Activated T-cell treated with anti-CD3 and anti-CD28 coated beads, Interleukin-2, amount 50 U/mL, for 4 hours (primary cell): ENCODE data around the gene TMEM242. TPM values are rescaled to one million over a fixed set of nuclear protein-coding genes. Genes with fewer than 3 reads are reported as not detected.
A peak's percentile ranks its signal among the peaks of the same experiment; 100 is the strongest.

ENCODE experiments used
- ATAC-seq, 2 donors: fragments of 200-7000 bp; cut with Tn5 transposase; one replicate each; pipeline ENCODE4 v1.10.0; 2021
- DNase-seq: peaks from one replicate; pipeline ENCODE4 v3.0.0-alpha.2; 2020
- H3K27me3 Mint-ChIP-seq: one replicate; pipeline ENCODE4 v1.8.0; 2021; ENCODE audit warnings: low read depth, mixed read lengths
- H3K36me3 Mint-ChIP-seq: one replicate; pipeline ENCODE4 v1.8.0; 2022; ENCODE audit warnings: mixed read lengths; ENCODE audit not compliant: insufficient read depth
- H3K4me1 Mint-ChIP-seq: one replicate; pipeline ENCODE4 v1.8.0; 2021; ENCODE audit warnings: low read depth, mixed read lengths
- H3K4me3 Mint-ChIP-seq: one replicate; pipeline ENCODE4 v1.8.0; 2021; ENCODE audit warnings: mild to moderate bottlenecking, moderate library complexity, mixed read lengths
- H3K9me3 Mint-ChIP-seq: one replicate; pipeline ENCODE4 v1.8.0; 2021; ENCODE audit warnings: mixed read lengths
- total RNA-seq, 3 donors: library from RNA; stranded (reverse); gene quantifications; one replicate each; pipeline ENCODE4 v1.2.1, GENCODE V29; 2021

The TMEM242 gene
- total RNA-seq, 3 donors from 2014 or later: 10.0 to 12.8 (median 10.1) TPM

DNA sequence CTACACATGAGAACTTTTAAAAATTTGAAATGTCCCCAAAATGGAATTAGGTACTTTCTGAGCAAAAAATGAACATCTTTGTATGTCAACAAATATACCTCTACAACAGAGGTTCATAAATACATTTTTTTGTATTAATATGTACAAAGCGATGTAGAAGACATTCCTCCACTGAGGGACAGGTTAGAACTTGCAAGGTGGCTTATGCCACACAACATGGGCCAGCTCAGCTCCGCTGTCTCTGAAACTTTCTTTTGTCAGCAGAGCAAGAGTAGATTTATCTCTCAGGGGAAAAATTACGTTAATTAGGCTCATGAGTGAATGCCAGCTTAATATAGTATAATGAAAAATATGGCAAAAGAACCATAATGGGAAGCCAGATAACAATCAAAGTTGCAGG lies 10.6 kb upstream of the TMEM242 start:
- Mint-ChIP-seq H3K9me3 (no peaks in the 10 kb centered on the region), H3K4me3 (no peak overlapping the region), H3K4me1 (no peaks in the 10 kb centered on the region), H3K36me3 (no peaks in the 10 kb centered on the region), H3K27me3 (peaks cover 38% of the 10 kb centered on the region)
- ATAC-seq (no peak), DNase-seq (no peak)

DNA sequence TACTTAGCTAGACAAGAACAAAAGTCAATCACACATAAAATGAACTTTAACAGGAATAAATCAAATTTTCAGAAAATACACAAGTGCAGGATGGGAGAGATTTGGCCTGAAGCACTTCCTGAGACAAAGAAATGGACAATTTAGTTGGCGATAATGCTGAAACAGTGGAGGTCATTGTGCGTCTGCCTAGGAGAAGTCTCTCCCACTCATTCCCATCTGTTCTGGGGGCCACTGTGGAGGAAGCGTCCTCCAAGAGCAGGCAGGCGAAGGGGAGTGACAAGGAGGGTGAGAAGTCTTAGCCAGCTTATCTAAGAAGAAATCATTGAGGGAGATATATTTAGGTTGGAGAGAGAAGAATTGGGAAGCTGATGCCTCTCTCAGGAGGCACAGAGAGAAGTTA lies 10.2 kb upstream of the TMEM242 start:
- DNase-seq (no peak), ATAC-seq (no peak)
- H3K36me3 Mint-ChIP-seq: no peaks in the 10 kb centered on the region
- H3K9me3 Mint-ChIP-seq: no peaks in the 10 kb centered on the region
- H3K4me1 Mint-ChIP-seq: peaks cover under 1% of the 10 kb centered on the region
- H3K27me3 Mint-ChIP-seq: peaks cover 37% of the 10 kb centered on the region
- no peak overlapping the region for H3K4me3 Mint-ChIP-seq

DNA sequence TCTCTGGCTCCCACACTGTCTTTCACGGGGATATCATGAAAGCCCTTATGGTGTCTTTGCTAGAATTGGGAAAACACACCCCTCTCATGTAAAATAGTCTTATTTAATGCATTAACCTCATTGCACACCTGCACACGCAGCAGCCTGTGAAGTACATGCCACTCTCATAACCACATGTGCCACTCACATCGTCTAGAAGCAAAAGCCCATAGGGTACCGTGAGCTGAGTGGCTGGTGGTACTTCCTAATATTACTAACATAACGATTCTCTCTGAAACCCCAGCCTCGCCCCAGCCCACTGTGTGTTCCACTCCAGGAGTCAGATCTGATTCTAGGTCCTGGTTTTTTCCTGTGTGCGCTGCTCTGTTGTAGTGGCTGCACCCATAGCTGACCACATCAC lies 9.5 kb upstream of the TMEM242 start:
- H3K36me3 Mint-ChIP-seq: no peaks in the 10 kb centered on the region
- ATAC-seq: no peak
- no peaks in the 10 kb centered on the region for H3K9me3 Mint-ChIP-seq
- peaks cover 6% of the 10 kb centered on the region for H3K4me1 Mint-ChIP-seq
- peaks cover 34% of the 10 kb centered on the region for H3K27me3 Mint-ChIP-seq
- no peak for DNase-seq
- H3K4me3 Mint-ChIP-seq: no peak overlapping the region

DNA sequence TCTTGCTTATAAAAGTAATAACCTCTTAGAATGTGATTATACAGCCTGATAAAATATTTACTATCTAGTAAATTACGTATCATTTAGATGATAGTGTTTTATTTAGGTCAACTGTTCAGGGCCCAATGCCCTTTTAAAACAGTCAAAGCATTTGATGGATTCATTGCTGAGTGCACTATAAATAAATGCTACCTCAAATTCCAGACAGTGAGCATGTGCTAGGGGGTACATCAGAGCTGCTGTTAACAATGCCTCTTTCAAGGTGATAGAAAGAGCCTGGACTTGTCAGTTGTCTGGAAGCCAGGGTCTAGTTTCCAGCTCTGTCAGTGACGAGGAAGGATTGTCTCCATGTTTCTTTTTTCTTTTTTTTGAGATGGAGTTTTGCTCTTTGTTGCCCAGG lies 7.5 kb upstream of the TMEM242 start:
- H3K4me3 Mint-ChIP-seq: no peak overlapping the region
- no peak for DNase-seq
- no peaks in the 10 kb centered on the region for H3K9me3 Mint-ChIP-seq
- peaks cover 7% of the 10 kb centered on the region for H3K4me1 Mint-ChIP-seq
- H3K27me3 Mint-ChIP-seq: peaks cover 34% of the 10 kb centered on the region
- ATAC-seq: no peak
- no peaks in the 10 kb centered on the region for H3K36me3 Mint-ChIP-seq

DNA sequence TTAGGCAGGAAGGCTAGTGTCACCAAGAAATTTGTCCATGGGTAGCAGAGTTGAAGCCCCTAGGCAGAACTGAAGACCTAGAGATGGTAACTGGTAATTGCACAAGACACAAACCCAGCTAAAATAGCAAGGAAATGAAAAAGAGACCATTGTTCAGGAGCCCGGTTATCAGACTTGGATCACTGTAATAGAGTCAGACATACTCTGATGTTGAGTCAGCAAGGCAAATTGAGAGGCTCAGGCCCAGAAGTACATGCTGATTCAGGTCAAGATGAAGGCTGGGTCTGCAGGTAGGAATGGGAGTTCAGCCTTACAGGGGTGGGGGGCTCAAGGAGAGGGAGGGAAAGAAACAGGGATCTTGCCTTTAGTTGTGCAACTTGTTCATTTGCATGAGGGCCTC lies 6.5 kb upstream of the TMEM242 start:
- no peaks in the 10 kb centered on the region for H3K36me3 Mint-ChIP-seq
- ATAC-seq (no peak), DNase-seq (no peak)
- no peak overlapping the region for H3K4me3 Mint-ChIP-seq
- peaks cover 31% of the 10 kb centered on the region for H3K27me3 Mint-ChIP-seq
- H3K4me1 Mint-ChIP-seq: peaks cover 7% of the 10 kb centered on the region
- no peaks in the 10 kb centered on the region for H3K9me3 Mint-ChIP-seq

DNA sequence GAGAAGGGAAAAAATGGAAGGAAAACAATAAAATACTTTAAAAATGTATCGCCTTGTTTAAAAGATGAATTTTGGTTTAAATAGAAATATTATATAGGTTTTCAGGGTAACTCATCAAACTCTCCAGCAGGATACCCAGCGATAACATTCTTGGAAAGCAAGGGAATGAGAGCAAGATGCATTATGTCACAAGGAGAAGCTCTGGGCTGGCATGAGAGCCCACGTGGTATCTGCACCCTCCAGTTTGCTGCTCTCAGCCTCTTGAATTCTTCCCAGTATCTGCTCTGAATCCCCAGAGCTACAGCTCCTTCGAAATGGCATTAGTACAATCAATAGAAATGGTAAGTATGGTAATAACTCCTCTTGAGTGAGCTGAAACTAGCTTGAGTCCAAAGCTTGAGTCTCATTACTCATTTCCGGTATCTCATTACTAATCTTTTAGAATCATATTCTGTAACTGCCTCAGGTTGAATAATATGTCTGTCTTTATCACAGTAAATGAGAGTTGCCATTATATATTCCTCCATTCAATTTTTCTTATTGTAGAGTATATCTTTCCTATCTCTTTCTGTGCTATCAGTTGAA lies 4.9 kb upstream of the TMEM242 start:
- H3K9me3 Mint-ChIP-seq: no peaks in the 10 kb centered on the region
- H3K4me1 Mint-ChIP-seq: peaks cover 12% of the 10 kb centered on the region
- H3K4me3 Mint-ChIP-seq: no peak overlapping the region
- no peak for ATAC-seq
- H3K36me3 Mint-ChIP-seq: no peaks in the 10 kb centered on the region
- DNase-seq: no peak
- H3K27me3 Mint-ChIP-seq: peaks cover 27% of the 10 kb centered on the region

DNA sequence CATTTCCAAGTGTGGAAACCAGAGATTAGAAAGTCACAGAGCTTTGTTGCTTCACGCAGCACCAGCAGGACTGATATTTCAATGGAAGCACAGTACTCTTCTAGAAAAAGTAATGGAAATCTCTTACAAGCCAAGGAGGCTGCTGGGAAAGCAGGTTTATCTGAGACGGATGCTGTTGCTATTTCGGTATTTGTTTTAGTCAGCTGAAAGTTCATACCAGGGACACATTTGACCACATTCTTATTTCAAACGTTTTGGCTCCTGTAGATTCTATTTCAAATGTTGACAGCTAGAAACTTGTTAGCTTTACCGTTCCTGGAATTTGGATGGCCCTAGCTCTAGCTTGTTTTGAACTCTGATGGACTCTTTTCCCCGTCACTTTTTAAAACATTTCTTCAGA lies 3.7 kb upstream of the TMEM242 start:
- Mint-ChIP-seq H3K36me3 (no peaks in the 10 kb centered on the region), H3K9me3 (no peaks in the 10 kb centered on the region), H3K4me1 (peaks cover 19% of the 10 kb centered on the region), H3K27me3 (peaks cover 20% of the 10 kb centered on the region), H3K4me3 (no peak overlapping the region)
- ATAC-seq (no peak), DNase-seq (no peak)

DNA sequence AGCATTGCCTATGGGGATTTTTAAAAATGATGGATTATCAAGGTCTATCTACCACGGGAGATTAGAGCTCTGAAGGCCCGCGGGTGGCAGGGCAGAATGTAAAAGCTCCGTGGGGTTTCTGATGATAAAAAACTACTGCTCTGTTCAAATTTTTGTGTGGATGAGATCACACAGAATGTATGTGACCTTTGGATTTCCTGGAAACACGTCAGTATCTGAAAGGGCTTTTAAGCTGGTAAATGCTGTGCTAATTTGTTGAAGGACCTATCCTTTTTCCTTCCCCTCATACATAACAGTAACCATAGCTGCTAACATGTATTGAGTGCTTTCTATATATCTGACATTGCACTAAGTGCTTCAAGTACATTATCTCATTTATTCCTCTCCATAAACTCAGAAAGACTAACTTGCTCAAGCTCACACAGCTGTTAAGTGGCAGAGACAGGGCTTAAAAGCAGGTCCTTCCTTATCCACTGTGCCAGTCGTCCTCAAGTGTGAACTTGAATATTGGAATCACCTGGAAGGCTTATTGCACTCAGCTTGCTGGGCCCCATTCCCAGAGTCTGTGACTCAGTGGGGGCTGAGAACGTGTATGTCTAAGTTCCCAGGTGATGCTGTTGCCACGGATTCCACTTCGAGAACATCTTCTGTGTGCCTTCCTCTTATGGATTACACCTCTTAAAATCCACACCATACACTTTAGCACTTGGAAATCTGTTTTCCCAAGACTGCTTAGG lies 1.9 kb upstream of the TMEM242 start:
- no peak for DNase-seq
- Mint-ChIP-seq H3K4me3 (no peak overlapping the region), H3K4me1 (peaks cover 24% of the 10 kb centered on the region), H3K9me3 (no peaks in the 10 kb centered on the region), H3K36me3 (peaks cover 3% of the 10 kb centered on the region), H3K27me3 (peaks cover 17% of the 10 kb centered on the region)
- no peak for ATAC-seq

DNA sequence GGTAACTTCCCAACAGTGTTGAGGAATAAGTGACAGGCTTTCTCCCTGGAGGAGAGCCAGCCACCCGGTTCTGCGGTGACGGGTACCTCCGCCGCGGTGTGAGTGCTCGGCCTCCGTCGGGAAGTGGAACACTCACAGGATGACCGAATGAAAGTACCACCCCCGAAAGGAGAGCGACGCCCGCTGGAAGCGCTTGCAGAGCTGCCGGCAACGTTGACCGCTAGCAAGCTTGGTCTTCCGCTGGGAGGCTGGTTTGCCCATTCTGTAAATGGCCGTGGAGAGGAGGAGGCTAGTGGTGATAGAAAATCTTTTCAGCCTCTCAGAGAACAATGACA lies 614 bp upstream of the TMEM242 start:
- H3K4me1 Mint-ChIP-seq: peaks cover 24% of the 10 kb centered on the region
- no peaks in the 10 kb centered on the region for H3K9me3 Mint-ChIP-seq
- H3K36me3 Mint-ChIP-seq: peaks cover 3% of the 10 kb centered on the region
- DNase-seq (no peak), ATAC-seq (peak; percentile 19 to 24)
- peak overlapping the region; percentile 93 for H3K4me3 Mint-ChIP-seq
- peaks cover 17% of the 10 kb centered on the region for H3K27me3 Mint-ChIP-seq

DNA sequence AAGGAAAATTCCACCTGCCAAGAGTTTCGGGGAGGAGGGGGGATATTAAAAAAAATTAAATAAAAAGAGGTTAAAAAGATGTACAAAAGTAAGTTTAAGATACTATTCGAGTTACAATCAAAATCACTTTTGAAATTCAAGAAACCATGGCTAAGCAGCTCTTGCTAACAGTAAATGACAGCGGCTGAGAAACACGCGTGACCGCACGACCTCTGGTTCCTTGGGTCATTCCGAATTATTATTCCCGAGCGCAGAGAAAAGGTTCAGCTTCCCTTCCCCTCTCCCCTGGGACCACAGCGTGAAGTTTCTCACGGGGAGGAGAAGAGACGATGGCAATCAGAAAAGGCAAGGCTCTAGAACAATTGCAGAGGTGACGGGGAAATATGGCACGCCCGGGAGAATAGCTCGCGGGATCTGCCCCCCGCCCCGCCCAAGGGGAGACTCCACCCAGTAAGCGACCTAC lies 496 bp downstream of the TMEM242 start:
- Mint-ChIP-seq H3K4me3 (peak overlapping the region; percentile 93), H3K4me1 (peaks cover 18% of the 10 kb centered on the region)
- peak; percentile 72 for DNase-seq

DNA sequence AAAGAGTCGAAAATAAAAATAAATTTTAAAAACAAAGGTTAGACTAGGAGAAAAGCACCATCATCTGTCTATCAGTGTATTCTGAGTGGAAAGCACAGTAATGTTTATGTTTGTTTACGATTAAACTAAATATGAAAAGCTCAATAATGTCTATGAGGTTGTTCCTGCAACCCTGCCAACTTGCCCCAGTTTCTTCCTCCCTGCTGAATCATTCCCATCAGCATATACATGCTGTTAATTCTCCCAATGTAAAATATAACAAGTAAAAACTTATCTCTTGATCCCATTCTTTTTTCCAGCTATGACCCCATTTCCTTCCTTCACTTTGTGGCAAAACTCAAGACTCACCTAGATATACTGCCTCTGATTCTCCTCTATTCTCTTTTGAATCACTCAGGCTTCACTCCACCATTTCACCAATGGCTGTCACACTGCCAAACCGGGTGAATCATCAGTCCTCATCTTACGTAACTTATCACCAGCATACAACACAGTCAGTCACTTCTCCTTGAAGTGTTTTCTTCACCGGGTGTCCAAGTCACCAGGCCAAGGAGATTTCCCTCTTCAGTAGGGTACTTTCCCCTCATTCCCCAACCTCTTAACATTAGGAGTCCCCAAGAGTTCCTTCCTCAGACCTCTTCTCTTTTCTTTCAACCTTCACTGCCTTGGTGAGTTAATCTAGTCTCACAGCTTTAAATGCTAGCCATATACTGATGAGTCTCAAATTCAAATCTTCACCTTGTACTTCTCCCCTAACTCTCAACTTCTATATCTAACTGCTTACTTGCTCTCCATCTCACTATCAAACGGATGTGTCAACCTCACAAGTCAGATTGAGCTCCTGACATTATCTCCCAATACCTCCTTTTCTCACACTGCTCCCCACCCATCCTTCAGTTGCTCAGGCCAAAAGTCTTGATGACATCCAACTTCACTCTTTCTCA lies 6.2 kb downstream of the TMEM242 start:
- Mint-ChIP-seq H3K27me3 (no peaks in the 10 kb centered on the region), H3K9me3 (no peaks in the 10 kb centered on the region), H3K4me3 (no peak overlapping the region), H3K36me3 (peaks cover 25% of the 10 kb centered on the region), H3K4me1 (peaks cover 16% of the 10 kb centered on the region)
- ATAC-seq (peak; percentile 47 to 66), DNase-seq (no peak)

More for the DNA sequence above, 496 bp downstream of the TMEM242 start:
- H3K36me3 Mint-ChIP-seq: peaks cover 7% of the 10 kb centered on the region
- peak in 1 of 2 donors; percentile 93 for ATAC-seq
- no peaks in the 10 kb centered on the region for H3K9me3 Mint-ChIP-seq
- H3K27me3 Mint-ChIP-seq: peaks cover 16% of the 10 kb centered on the region

DNA sequence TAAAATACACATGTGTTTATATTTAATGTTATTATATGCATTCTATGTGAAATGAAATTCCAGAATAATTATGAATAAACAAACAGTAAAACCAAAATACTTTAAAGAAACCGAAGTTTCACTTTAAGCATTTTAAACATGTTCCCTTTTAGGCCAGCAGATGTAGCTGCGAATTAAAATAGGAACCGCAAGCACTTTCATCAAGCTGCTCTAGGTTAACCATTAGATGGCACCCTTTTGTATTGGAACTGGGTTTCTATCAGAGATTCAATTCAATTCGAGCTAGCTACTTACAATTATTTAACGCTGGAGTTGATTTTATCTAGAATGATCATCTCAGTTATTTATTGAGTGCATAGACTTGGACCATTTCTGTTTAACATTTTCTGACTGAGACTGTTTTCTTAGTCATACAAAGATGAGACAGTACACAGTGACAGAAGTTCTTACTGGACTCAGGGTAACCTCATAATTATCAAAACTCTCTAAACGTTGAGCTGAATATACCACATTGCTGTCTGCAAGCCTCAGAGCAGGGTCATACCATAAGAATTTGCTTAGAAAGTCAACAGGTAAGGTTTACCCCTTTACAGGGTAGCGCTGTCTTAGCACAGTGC lies 8.5 kb downstream of the TMEM242 start:
- H3K27me3 Mint-ChIP-seq: no peaks in the 10 kb centered on the region
- ATAC-seq (peak; percentile 61 to 76), DNase-seq (no peak)
- H3K4me3 Mint-ChIP-seq: no peak overlapping the region
- peaks cover 11% of the 10 kb centered on the region for H3K4me1 Mint-ChIP-seq
- H3K36me3 Mint-ChIP-seq: peaks cover 28% of the 10 kb centered on the region
- H3K9me3 Mint-ChIP-seq: no peaks in the 10 kb centered on the region

DNA sequence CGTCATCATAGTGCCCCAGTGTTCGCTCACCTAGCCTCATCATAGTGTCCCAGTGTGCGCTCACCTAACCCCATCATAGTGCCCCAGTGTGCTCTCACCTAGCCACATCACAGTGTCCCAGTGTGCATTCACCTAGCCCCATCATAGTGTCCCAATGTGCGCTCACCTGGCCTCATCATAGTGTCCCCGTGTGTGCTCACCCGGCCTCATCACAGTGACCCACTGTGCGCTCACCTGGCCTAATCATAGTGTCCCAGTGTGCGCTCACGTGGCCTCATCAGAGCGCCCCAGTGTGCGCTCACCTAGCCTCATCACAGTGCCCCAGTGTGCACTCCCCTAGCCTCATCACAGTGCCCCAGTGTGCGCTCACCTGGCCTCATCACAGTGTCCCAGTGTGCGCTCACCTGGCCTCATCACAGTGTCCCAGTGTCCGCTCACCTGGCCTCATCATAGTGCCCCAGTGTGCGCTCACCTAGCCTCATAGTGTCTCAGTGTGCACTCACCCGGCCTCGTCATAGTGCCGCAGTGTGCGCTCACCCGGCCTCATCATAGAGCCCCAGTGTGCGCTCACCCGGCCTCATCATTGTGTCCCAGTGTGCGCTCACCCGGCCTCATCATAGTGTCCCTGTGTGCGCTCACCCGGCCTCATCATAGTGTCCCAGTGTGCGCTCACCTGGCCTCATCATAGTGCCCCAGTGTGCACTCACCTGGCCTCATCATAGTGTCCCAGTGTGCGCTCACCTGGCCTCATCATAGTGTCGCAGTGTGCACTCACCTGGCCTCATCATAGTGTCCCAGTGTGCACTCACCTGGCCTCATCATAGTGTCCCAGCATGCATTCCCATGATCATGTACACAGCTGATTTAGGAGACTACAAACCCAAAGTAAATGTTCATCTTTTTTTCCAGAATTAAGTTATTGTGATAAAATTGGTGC lies 9.5 kb downstream of the TMEM242 start:
- Mint-ChIP-seq H3K36me3 (peaks cover 27% of the 10 kb centered on the region), H3K9me3 (no peaks in the 10 kb centered on the region), H3K4me3 (no peak overlapping the region), H3K4me1 (peaks cover 11% of the 10 kb centered on the region), H3K27me3 (no peaks in the 10 kb centered on the region)
- no peak for ATAC-seq
- no peak for DNase-seq
